Activated naive CD4-positive, alpha-beta T cell treated with anti-CD3 and anti-CD28 coated beads, Interleukin-2, amount 50 U/mL, for 72 hours (primary cell): ENCODE data around the gene DGUOK. TPM values are rescaled to one million over a fixed set of nuclear protein-coding genes. Genes with fewer than 3 reads are reported as not detected.
"Not testable (repeated sequence)": the region's sequence is repeated elsewhere in the genome, so short reads cannot be mapped to it uniquely, and the experiment has no call there.

Source experiments
- ATAC-seq, 2 donors: fragments of 150-1000 bp; cut with Tn5 transposase; 2 replicates each; pipeline ENCODE4 v1.10.0; 2021; ENCODE audit warnings: mild to moderate bottlenecking in 2 of 2, moderate library complexity in 2 of 2
- DNase-seq, 2 donors: peaks; one replicate each; pipeline ENCODE4 v3.0.0; 2021 to 2022; ENCODE audit warnings: low spot score in 2 of 2
- H3K27ac Mint-ChIP-seq, 2 donors: one replicate each; pipeline ENCODE4 v1.8.0; 2022; ENCODE audit warnings: mild to moderate bottlenecking in 2 of 2, mixed read lengths in 2 of 2
- H3K36me3 Mint-ChIP-seq, 2 donors: one replicate each; pipeline ENCODE4 v1.8.0; 2022; ENCODE audit warnings: mixed read lengths in 2 of 2
- H3K9me3 Mint-ChIP-seq, 2 donors: one replicate each; pipeline ENCODE4 v1.8.0; 2022; ENCODE audit warnings: mixed read lengths in 2 of 2
- total RNA-seq, 2 donors: library from RNA; stranded (reverse); gene quantifications; one replicate each; pipeline ENCODE4 v1.2.3, GENCODE V29; 2022

DGUOK gene
- total RNA-seq, 2 donors from 2014 or later, result 75.5 to 89.1 TPM

GRCh38 chr2:73931531-73932500, 5.1 kb downstream of the DGUOK start:
- peak overlapping the region; percentile 51 to 81 for H3K27ac Mint-ChIP-seq
- ATAC-seq, result peak; percentile 98 to 99
- H3K36me3 Mint-ChIP-seq, result peaks cover 20 to 24% of the 10 kb centered on the region in 2 donors
- H3K9me3 Mint-ChIP-seq, result no peaks in the 10 kb centered on the region
- peak; percentile 56 to 65 for DNase-seq

GRCh38 chr2:73933194-73933593, 6.5 kb downstream of the DGUOK start:
- no peak for ATAC-seq
- H3K9me3 Mint-ChIP-seq, result no peaks in the 10 kb centered on the region
- H3K36me3 Mint-ChIP-seq, result peaks cover 14 to 29% of the 10 kb centered on the region in 2 donors
- no peak overlapping the region for H3K27ac Mint-ChIP-seq
- no peak for DNase-seq

- peaks cover 17 to 32% of the 10 kb centered on the region in 2 donors for H3K36me3 Mint-ChIP-seq
- H3K27ac Mint-ChIP-seq, result no peak overlapping the region
- DNase-seq, result no peak
- no peak for ATAC-seq
- no peaks in the 10 kb centered on the region for H3K9me3 Mint-ChIP-seq
Measured at GRCh38 chr2:73935641-73936040, 9.0 kb downstream of the DGUOK start.

GRCh38 chr2:73937103-73937885, 10.6 kb downstream of the DGUOK start:
- Mint-ChIP-seq H3K9me3 (no peaks in the 10 kb centered on the region), H3K36me3 (peaks cover 21 to 37% of the 10 kb centered on the region in 2 donors), H3K27ac (no peak overlapping the region)
- ATAC-seq, result no peak
- DNase-seq, result no peak

- H3K9me3 Mint-ChIP-seq, result no peaks in the 10 kb centered on the region
- H3K27ac Mint-ChIP-seq, result no peak overlapping the region
- ATAC-seq (no peak), DNase-seq (no peak)
- peaks cover 21 to 37% of the 10 kb centered on the region in 2 donors for H3K36me3 Mint-ChIP-seq
Measured at GRCh38 chr2:73937899-73938298, 11.2 kb downstream of the DGUOK start.

- no peaks in the 10 kb centered on the region for H3K9me3 Mint-ChIP-seq
- ATAC-seq (peak; percentile 88 to 94), DNase-seq (peak in 1 of 2 donors; percentile 11)
- peak overlapping the region; percentile 77 to 84 for H3K27ac Mint-ChIP-seq
- peaks cover 16 to 31% of the 10 kb centered on the region in 2 donors for H3K36me3 Mint-ChIP-seq
Measured at GRCh38 chr2:73938718-73939352, 12.2 kb downstream of the DGUOK start.

GRCh38 chr2:73939419-73939818, 12.7 kb downstream of the DGUOK start:
- Mint-ChIP-seq H3K9me3 (no peaks in the 10 kb centered on the region), H3K27ac (peak overlapping the region; percentile 77 to 84), H3K36me3 (peaks cover 17 to 36% of the 10 kb centered on the region in 2 donors)
- ATAC-seq, result peak; percentile 82
- DNase-seq, result peak in 1 of 2 donors; percentile 25

GRCh38 chr2:73940066-73940465, 13.4 kb downstream of the DGUOK start:
- not testable (repeated sequence) for ATAC-seq, DNase-seq, H3K9me3 Mint-ChIP-seq
- Mint-ChIP-seq H3K36me3 (peaks cover 24 to 42% of the 10 kb centered on the region in 2 donors), H3K27ac (peak overlapping the region; percentile 84 to 88)

- ATAC-seq, result no peak
- Mint-ChIP-seq H3K27ac (no peak overlapping the region), H3K36me3 (peaks cover 23 to 33% of the 10 kb centered on the region in 2 donors), H3K9me3 (no peaks in the 10 kb centered on the region)
- DNase-seq, result no peak
Measured at GRCh38 chr2:73942664-73943063, 16.0 kb downstream of the DGUOK start.

GRCh38 chr2:73944714-73945113, 18.0 kb downstream of the DGUOK start:
- H3K27ac Mint-ChIP-seq, result no peak overlapping the region
- peaks cover 23 to 31% of the 10 kb centered on the region in 2 donors for H3K36me3 Mint-ChIP-seq
- DNase-seq (no peak), ATAC-seq (peak; percentile 88 to 97)
- H3K9me3 Mint-ChIP-seq, result no peaks in the 10 kb centered on the region

GRCh38 chr2:73946215-73946614, 19.5 kb downstream of the DGUOK start:
- DNase-seq (no peak), ATAC-seq (no peak)
- Mint-ChIP-seq H3K27ac (no peak overlapping the region), H3K9me3 (no peaks in the 10 kb centered on the region), H3K36me3 (peaks cover 21 to 27% of the 10 kb centered on the region in 2 donors)

GRCh38 chr2:73946666-73947065, 20.0 kb downstream of the DGUOK start:
- ATAC-seq (no peak), DNase-seq (no peak)
- Mint-ChIP-seq H3K27ac (no peak overlapping the region), H3K36me3 (peaks cover 25 to 32% of the 10 kb centered on the region in 2 donors), H3K9me3 (no peaks in the 10 kb centered on the region)

- DNase-seq (no peak), ATAC-seq (no peak)
- peak overlapping the region in 1 of 2 donors; percentile 11 for H3K27ac Mint-ChIP-seq
- no peaks in the 10 kb centered on the region for H3K9me3 Mint-ChIP-seq
- H3K36me3 Mint-ChIP-seq, result peaks cover 34 to 40% of the 10 kb centered on the region in 2 donors
Measured at GRCh38 chr2:73947412-73948018, 20.8 kb downstream of the DGUOK start.

- Mint-ChIP-seq H3K27ac (no peak overlapping the region), H3K36me3 (peaks cover 35 to 41% of the 10 kb centered on the region in 2 donors), H3K9me3 (no peaks in the 10 kb centered on the region)
- DNase-seq, result no peak
- no peak for ATAC-seq
Measured at GRCh38 chr2:73949802-73950201, 23.1 kb downstream of the DGUOK start.

GRCh38 chr2:73952499-73953446, 26.1 kb downstream of the DGUOK start:
- peaks cover 36 to 45% of the 10 kb centered on the region in 2 donors for H3K36me3 Mint-ChIP-seq
- ATAC-seq (peak in 1 of 2 donors; percentile 45), DNase-seq (no peak)
- peak overlapping the region; percentile 39 to 56 for H3K27ac Mint-ChIP-seq
- H3K9me3 Mint-ChIP-seq, result no peaks in the 10 kb centered on the region
